Liver (tissue), 9 donors: ENCODE results near the gene OGT. TPM values are rescaled to one million over a fixed set of nuclear protein-coding genes. Genes with fewer than 3 reads are reported as not detected.

ENCODE experiments used
- DNase-seq: peaks from one replicate; pipeline ENCODE4 v3.0.0-alpha.2; 2017; ENCODE audit warnings: low spot score
- H3K27ac ChIP-seq, 2 donors: one replicate each; pipeline ENCODE4 v1.7.0; 2013; ENCODE audit warnings: inconsistent platforms in 2 of 2, low read length in 2 of 2, control low read depth in 1 of 2, low read depth in 1 of 2, mild to moderate bottlenecking in 1 of 2
- H3K27me3 ChIP-seq, 4 donors: one replicate each; pipeline versions ENCODE4 v1.6.1 to v1.7.0; 2013; ENCODE audit warnings: low read length in 3 of 4, inconsistent platforms in 1 of 4, mild to moderate bottlenecking in 1 of 4, moderate library complexity in 1 of 4; ENCODE audit not compliant: control insufficient read depth in 4 of 4, insufficient read depth in 4 of 4
- H3K36me3 ChIP-seq, 4 donors: one replicate each; pipeline versions ENCODE4 v1.6.1 to v1.7.0; 2013; ENCODE audit warnings: low read length in 3 of 4, mild to moderate bottlenecking in 3 of 4, low read depth in 1 of 4, moderate library complexity in 1 of 4; ENCODE audit not compliant: control insufficient read depth in 4 of 4, insufficient read depth in 3 of 4
- H3K4me1 ChIP-seq, 4 donors: one replicate each; pipeline versions ENCODE4 v1.6.1 to v1.7.0; 2013; ENCODE audit warnings: low read length in 3 of 4, mild to moderate bottlenecking in 3 of 4, moderate library complexity in 1 of 4; ENCODE audit not compliant: control insufficient read depth in 4 of 4, insufficient read depth in 4 of 4
- H3K4me3 ChIP-seq, 3 donors: one replicate each; pipeline versions ENCODE4 v1.6.1 to v1.7.0; 2013; ENCODE audit warnings: low read length in 3 of 3, control low read depth in 1 of 3, low read depth in 1 of 3, mild to moderate bottlenecking in 1 of 3
- H3K9ac ChIP-seq, 2 donors: one replicate each; pipeline ENCODE4 v1.7.0; 2013; ENCODE audit warnings: low read length in 2 of 2, mild to moderate bottlenecking in 2 of 2, moderate library complexity in 2 of 2, control low read depth in 1 of 2, low read depth in 1 of 2
- H3K9me3 ChIP-seq, 4 donors: one replicate each; pipeline versions ENCODE4 v1.6.1 to v1.7.0; 2013; ENCODE audit warnings: low read length in 3 of 4; ENCODE audit not compliant: control insufficient read depth in 4 of 4
- FOXA1 ChIP-seq: IDR thresholded peaks from 2 replicates; pipeline ENCODE4 v1.6.1; 2016; ENCODE audit warnings: antibody characterized with exemption
- FOXA2 ChIP-seq: IDR thresholded peaks from 2 replicates; pipeline ENCODE4 v1.6.1; 2016; ENCODE audit warnings: antibody characterized with exemption
- GABPA ChIP-seq, 2 donors: IDR thresholded peaks in 1 of 2; conservative IDR thresholded peaks in 1 of 2; 2 replicates each; pipeline ENCODE4 v1.6.1; 2016; ENCODE audit warnings: antibody characterized with exemption in 2 of 2, mild to moderate bottlenecking in 1 of 2, moderate library complexity in 1 of 2
- HNF4A ChIP-seq, 2 donors: conservative IDR thresholded peaks; 2 replicates each; pipeline ENCODE4 v1.6.1; 2016; ENCODE audit warnings: antibody characterized with exemption in 2 of 2, mild to moderate bottlenecking in 2 of 2
- HNF4G ChIP-seq: IDR thresholded peaks from 2 replicates; pipeline ENCODE4 v1.6.1; 2016; ENCODE audit warnings: antibody characterized with exemption
- JUND ChIP-seq, 2 donors: IDR thresholded peaks; 2 replicates each; pipeline ENCODE4 v1.6.1; 2016; ENCODE audit warnings: antibody characterized with exemption in 2 of 2
- NR2F2 ChIP-seq: IDR thresholded peaks from 2 replicates; pipeline ENCODE4 v1.6.1; 2016; ENCODE audit warnings: antibody characterized with exemption
- RAD21 ChIP-seq, 2 donors: IDR thresholded peaks; 2 replicates each; pipeline ENCODE4 v1.6.1; 2016; ENCODE audit warnings: antibody characterized with exemption in 2 of 2, mild to moderate bottlenecking in 2 of 2
- RXRA ChIP-seq, 2 donors: IDR thresholded peaks; 2 replicates each; pipeline ENCODE4 v1.6.1; 2017 to 2018; ENCODE audit warnings: antibody characterized with exemption in 2 of 2, mild to moderate bottlenecking in 1 of 2
- SP1 ChIP-seq: IDR thresholded peaks from 2 replicates; pipeline ENCODE4 v1.6.1; 2018; ENCODE audit warnings: antibody characterized with exemption, mild to moderate bottlenecking
- WGBS: extraction: QIAGEN DNeasy Blood & Tissue Kit; methylation state at CpG from one replicate; pipeline ENCODE4 v1.1.7; 2013; 5-methylcytosine and 5-hydroxymethylcytosine counted together
- polyA plus RNA-seq, 2 donors: library from polyadenylated mRNA; stranded (reverse) in 1 of 2; unstranded in 1 of 2; fragments of 200-250 nt in 1 of 2; fragments of >200 nt in 1 of 2; fragmentation: Nextera tagmentation in 1 of 2; extraction: Ambion mirVana in 1 of 2; gene quantifications; one replicate each; pipeline versions ENCODE4 v1.2.1 to v1.2.3, GENCODE V29; 2013 to 2015
- total RNA-seq, 2 donors: library from RNA; depleted of rRNA; stranded (reverse); fragments of >200 nt; gene quantifications; one replicate each; pipeline ENCODE4 v1.2.3, GENCODE V29; 2014
- TF ChIP-seq, protein P1 (sequence below): IDR thresholded peaks from 2 replicates; pipeline ENCODE4 v1.6.1; 2016; ENCODE audit warnings: antibody characterized with exemption, mild to moderate bottlenecking
- TF ChIP-seq, protein P2 (sequence below): IDR thresholded peaks from 2 replicates; pipeline ENCODE4 v1.6.1; 2016; ENCODE audit warnings: antibody characterized with exemption
- TF ChIP-seq, protein P3 (sequence below): IDR thresholded peaks from 2 replicates; pipeline ENCODE4 v1.6.1; 2016; ENCODE audit warnings: antibody characterized with exemption
- TF ChIP-seq, protein P4 (sequence below): fragments of 150-350 bp; IDR thresholded peaks from 2 replicates; pipeline ENCODE4 v1.5.1; 2017; ENCODE audit warnings: improper control_type of control experiment, low read depth, low read length; ENCODE audit not compliant: missing input control
- donor health status: healthy.
- donor health status: healthy.
- donor health status: healthy.
- donor health status: healthy.
- donor health status: healthy.

The OGT gene
- total and polyA plus RNA-seq, 4 donors: 10.8 to 72.7 (median 47.3) TPM

DNA sequence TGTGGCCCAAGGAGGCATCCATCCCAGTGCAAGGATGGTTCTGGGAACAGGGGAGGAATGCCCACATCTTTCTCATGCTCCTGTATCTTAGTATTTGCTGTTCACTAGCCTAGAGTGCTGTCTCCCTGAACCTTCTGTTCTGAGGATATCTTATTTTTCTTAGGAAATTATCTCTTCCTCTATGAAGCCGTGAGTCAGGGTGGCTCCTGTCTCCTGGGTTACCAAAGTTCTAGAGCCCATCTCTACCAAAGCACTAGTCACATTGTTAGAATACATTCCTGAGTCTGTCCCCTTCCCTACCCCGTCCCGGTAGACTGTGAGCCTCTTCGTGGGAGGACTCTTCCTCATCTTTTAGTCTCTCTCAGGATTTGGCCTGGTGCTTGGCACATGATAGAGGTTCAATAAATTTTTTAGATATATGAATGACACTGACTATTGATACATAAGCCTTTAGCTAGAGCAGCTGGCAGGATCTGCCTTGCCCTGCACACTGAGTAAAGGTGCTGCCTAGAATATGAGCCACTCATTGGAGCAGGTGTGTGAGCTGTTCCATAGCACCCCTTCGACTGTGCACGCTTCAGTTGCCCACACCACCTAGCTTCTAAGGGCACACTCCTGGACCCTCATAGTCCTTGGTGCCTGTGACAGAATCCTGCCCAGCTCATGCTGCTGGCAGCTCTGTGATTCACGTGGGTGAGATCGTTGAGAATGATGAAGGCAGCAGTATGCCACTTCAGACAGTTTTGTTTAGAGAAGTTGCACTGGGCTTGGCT lies 72.1 kb downstream of the OGT start:
- no peaks in the 10 kb centered on the region for H3K4me1 ChIP-seq
- 94% methylated on average over 8 of the region's 8 CpGs for WGBS
- DNase-seq: no peak
- H3K27ac ChIP-seq: no peak overlapping the region
- no peak overlapping the region for H3K9ac ChIP-seq
- H3K9me3 ChIP-seq: no peaks in the 10 kb centered on the region
- TF ChIP-seq GABPA (IDR thresholded peaks at IDR 0.05 in 1 of 2, conservative IDR thresholded peaks at IDR 0.05 in 1 of 2) (no peak), NR2F2 (no peak), HNF4G (no peak), JUND (IDR thresholded peaks at IDR 0.05) (no peak), HNF4A (conservative IDR thresholded peaks at IDR 0.05) (no peak), RXRA (IDR thresholded peaks at IDR 0.05) (no peak), FOXA1 (no peak)
- TF ChIP-seq, protein P1, sequence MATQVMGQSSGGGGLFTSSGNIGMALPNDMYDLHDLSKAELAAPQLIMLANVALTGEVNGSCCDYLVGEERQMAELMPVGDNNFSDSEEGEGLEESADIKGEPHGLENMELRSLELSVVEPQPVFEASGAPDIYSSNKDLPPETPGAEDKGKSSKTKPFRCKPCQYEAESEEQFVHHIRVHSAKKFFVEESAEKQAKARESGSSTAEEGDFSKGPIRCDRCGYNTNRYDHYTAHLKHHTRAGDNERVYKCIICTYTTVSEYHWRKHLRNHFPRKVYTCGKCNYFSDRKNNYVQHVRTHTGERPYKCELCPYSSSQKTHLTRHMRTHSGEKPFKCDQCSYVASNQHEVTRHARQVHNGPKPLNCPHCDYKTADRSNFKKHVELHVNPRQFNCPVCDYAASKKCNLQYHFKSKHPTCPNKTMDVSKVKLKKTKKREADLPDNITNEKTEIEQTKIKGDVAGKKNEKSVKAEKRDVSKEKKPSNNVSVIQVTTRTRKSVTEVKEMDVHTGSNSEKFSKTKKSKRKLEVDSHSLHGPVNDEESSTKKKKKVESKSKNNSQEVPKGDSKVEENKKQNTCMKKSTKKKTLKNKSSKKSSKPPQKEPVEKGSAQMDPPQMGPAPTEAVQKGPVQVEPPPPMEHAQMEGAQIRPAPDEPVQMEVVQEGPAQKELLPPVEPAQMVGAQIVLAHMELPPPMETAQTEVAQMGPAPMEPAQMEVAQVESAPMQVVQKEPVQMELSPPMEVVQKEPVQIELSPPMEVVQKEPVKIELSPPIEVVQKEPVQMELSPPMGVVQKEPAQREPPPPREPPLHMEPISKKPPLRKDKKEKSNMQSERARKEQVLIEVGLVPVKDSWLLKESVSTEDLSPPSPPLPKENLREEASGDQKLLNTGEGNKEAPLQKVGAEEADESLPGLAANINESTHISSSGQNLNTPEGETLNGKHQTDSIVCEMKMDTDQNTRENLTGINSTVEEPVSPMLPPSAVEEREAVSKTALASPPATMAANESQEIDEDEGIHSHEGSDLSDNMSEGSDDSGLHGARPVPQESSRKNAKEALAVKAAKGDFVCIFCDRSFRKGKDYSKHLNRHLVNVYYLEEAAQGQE: no peak
- TF ChIP-seq, protein P2, sequence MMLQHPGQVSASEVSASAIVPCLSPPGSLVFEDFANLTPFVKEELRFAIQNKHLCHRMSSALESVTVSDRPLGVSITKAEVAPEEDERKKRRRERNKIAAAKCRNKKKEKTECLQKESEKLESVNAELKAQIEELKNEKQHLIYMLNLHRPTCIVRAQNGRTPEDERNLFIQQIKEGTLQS: no peak
- peaks cover 3 to 33% (median 18%) of the 10 kb centered on the region in 4 donors for H3K36me3 ChIP-seq
- H3K4me3 ChIP-seq: no peak overlapping the region
- H3K27me3 ChIP-seq: no peaks in the 10 kb centered on the region

DNA sequence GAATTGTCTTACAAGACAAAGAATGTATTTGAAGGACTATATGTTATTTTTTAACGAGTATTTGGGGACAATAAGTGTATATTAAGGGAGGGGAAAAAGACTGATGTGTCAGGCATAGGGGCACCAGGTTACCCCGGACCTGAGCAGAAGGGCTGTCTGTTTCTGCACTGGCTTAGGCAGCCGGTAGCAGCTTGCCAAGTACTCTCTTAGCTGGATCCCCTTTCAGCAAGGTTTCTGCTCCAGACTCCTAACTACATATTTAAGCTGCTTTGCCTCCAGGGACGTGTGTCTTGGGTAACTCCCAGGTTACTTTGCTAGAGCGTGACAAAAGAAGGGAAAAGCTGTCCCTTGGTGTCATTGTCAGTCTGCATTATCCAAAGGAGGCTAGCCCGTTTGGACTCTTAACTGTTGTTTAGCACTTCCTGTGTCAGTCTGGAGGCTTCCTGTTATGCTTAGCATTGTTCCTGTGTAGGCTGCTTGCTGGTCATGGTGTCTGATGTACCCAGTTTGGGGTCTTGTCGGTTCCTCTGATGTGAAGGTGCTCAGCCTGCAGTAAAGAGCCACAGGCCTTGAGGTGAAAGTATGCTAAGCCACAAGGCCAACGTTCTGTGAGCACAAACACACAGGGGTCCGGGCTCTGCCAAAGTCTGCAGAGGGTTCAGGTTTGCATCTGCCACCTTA lies 73.8 kb downstream of the OGT start:
- H3K9ac ChIP-seq: no peak overlapping the region
- peaks cover 3 to 44% (median 26%) of the 10 kb centered on the region in 4 donors for H3K36me3 ChIP-seq
- H3K9me3 ChIP-seq: no peaks in the 10 kb centered on the region
- H3K27ac ChIP-seq: no peak overlapping the region
- no peak overlapping the region for H3K4me3 ChIP-seq
- no peaks in the 10 kb centered on the region for H3K27me3 ChIP-seq
- TF ChIP-seq, protein P3, sequence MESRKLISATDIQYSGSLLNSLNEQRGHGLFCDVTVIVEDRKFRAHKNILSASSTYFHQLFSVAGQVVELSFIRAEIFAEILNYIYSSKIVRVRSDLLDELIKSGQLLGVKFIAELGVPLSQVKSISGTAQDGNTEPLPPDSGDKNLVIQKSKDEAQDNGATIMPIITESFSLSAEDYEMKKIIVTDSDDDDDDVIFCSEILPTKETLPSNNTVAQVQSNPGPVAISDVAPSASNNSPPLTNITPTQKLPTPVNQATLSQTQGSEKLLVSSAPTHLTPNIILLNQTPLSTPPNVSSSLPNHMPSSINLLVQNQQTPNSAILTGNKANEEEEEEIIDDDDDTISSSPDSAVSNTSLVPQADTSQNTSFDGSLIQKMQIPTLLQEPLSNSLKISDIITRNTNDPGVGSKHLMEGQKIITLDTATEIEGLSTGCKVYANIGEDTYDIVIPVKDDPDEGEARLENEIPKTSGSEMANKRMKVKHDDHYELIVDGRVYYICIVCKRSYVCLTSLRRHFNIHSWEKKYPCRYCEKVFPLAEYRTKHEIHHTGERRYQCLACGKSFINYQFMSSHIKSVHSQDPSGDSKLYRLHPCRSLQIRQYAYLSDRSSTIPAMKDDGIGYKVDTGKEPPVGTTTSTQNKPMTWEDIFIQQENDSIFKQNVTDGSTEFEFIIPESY: no peak
- H3K4me1 ChIP-seq: no peaks in the 10 kb centered on the region
- WGBS: 70% methylated on average over 9 of the region's 9 CpGs
- no peak for DNase-seq

DNA sequence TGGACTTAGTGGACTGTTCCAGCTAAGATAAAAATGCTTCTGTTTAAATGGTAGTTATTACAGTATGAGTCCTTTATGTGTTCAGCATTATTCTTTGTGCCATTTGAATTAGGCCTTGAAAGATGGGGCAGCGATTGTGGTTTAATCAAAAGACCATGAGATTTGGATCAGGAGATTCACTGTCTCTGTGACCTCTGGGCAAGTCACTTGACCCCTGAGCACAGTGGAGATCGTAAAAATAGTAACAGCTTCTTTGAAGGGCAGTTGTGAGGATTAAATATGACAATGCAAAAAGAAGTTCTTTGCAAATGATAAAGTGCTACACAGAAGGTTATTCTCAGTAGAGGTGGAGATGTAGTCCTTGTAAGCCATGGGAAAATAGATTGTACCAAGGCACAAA lies 74.6 kb downstream of the OGT start:
- H3K9me3 ChIP-seq: no peaks in the 10 kb centered on the region
- no peak overlapping the region for H3K27ac ChIP-seq
- no peaks in the 10 kb centered on the region for H3K4me1 ChIP-seq
- no peak overlapping the region for H3K9ac ChIP-seq
- peaks cover 4 to 47% (median 26%) of the 10 kb centered on the region in 4 donors for H3K36me3 ChIP-seq
- H3K4me3 ChIP-seq: no peak overlapping the region
- 92% methylated on average over 2 of the region's 2 CpGs for WGBS
- no peak for DNase-seq
- no peaks in the 10 kb centered on the region for H3K27me3 ChIP-seq
- TF ChIP-seq HNF4G (no peak), RAD21 (IDR thresholded peaks at IDR 0.05) (no peak), FOXA2 (no peak), RXRA (IDR thresholded peaks at IDR 0.05) (no peak), SP1 (no peak), JUND (IDR thresholded peaks at IDR 0.05) (no peak)
- TF ChIP-seq, protein P1: no peak
- TF ChIP-seq, protein P4, sequence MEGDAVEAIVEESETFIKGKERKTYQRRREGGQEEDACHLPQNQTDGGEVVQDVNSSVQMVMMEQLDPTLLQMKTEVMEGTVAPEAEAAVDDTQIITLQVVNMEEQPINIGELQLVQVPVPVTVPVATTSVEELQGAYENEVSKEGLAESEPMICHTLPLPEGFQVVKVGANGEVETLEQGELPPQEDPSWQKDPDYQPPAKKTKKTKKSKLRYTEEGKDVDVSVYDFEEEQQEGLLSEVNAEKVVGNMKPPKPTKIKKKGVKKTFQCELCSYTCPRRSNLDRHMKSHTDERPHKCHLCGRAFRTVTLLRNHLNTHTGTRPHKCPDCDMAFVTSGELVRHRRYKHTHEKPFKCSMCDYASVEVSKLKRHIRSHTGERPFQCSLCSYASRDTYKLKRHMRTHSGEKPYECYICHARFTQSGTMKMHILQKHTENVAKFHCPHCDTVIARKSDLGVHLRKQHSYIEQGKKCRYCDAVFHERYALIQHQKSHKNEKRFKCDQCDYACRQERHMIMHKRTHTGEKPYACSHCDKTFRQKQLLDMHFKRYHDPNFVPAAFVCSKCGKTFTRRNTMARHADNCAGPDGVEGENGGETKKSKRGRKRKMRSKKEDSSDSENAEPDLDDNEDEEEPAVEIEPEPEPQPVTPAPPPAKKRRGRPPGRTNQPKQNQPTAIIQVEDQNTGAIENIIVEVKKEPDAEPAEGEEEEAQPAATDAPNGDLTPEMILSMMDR: no peak
